HG03159 (cell line): Measurements from ENCODE around the gene FMNL2.

Source experiments
- ATAC-seq: cut with Tn5 transposase; IDR thresholded peaks from one replicate; pipeline ENCODE4 v1.9.1; 2021; ENCODE audit warnings: mild to moderate bottlenecking, moderate library complexity; ENCODE audit not compliant: unreplicated experiment

Gene FMNL2

GRCh38 chr2:152421521-152422370 lies 86.8 kb downstream of the FMNL2 start:
- ATAC-seq, result peak; percentile 79

DNA sequence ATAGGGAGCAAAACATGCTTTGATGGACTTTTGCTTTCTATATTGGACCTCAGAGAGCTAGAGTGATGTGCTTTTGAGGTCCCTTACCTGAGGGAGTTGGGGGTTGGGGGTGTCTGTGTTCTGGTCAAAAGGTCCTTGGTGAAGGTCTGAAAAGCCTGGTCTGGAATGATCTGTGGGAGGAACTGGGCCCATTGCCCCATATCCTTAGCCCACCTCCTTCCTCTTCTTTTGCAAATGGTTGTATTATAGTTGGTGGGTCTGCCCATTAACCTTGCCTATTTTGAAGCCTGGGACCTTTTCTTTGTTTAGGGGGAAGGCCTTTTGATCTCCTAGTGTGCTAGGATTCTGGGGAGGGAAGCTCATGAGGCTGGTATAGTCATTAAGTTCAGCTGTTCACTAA lies 88.7 kb downstream of the FMNL2 start:
- no peak for ATAC-seq

DNA sequence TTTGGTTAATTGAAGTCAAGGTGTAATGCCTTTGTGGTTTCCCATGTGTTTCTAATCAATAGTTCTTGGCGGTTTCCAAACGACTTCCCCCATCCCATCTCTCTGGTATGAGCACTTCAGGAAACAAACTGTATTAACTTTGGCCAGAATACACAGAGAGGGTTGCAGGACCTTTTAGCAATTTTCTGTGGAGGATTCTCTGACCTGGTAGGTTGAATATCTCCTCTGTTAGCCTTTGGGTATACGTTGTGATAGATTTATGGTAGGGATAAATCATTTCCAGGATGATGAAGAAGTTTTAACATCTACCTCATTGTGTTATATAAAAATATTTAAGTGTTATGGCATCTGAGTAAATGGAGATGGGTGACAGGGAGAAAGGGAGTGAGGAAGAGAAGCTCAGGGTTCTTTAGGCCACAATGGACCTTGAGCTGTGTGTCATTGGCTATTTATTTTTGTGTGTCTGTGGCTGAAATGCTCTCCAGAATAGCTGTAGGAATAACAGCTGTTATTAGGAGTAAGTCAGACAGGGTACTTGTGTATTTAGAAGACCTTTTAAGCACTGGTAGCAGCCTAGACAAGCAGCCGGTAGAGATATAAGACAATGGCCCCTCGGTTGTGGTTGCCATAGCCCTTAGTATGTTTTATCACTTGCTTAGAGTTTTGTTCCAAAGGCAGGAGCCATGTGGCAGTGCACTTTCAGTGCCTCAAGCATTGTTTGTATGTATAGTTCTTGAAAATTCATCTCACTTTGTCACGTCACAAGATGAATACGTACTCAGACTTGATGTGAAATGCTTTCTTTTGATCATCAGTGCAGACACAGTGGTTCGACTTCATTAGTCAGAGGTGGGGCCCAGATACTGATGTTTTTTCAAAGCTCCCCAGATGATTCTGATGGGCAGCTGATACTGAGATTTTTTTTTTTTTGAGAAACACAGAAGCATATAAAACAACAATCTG lies 91.1 kb downstream of the FMNL2 start:
- no peak for ATAC-seq

- ATAC-seq, result no peak
Observed at GRCh38 chr2:152426801-152427200, 91.8 kb downstream of the FMNL2 start.

DNA sequence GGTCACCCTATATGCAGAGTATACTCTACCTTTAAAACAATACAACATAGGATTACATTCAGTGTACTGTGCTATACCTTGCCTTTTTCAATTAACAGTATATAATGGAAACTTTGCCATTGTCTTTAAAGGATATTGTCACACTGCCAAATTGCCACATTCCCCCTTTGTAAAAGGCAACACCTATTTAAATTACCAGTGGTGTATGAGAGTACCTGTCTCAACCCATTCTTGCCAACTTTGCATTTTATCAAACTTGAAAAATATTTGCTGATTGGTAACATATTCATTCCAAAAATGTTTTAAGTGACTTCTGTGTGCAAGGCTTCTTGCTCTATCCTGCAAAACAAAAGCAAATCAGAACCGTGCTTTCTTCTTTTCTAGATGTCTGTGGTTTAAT lies 92.9 kb downstream of the FMNL2 start:
- no peak for ATAC-seq

GRCh38 chr2:152428800-152429582 lies 94.0 kb downstream of the FMNL2 start:
- no peak for ATAC-seq

DNA sequence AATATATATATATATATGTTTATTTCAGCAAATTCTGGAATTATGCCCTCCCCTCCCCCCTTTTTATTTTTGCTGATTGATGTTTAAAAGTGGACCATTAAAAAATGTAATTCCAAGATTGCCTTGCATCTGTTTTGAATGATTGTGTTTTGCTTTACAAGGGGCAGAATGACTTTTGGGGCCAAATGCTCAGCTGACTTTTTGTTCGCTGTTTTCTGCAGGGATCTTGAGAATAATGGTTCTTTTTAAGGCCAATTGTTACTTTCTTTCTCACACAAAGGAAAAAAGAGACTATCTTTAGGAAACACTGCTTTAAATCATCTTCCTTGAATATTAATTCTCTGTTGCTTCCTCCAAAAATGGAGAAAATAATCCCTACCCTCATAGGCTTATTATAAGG lies 95.9 kb downstream of the FMNL2 start:
- no peak for ATAC-seq

DNA sequence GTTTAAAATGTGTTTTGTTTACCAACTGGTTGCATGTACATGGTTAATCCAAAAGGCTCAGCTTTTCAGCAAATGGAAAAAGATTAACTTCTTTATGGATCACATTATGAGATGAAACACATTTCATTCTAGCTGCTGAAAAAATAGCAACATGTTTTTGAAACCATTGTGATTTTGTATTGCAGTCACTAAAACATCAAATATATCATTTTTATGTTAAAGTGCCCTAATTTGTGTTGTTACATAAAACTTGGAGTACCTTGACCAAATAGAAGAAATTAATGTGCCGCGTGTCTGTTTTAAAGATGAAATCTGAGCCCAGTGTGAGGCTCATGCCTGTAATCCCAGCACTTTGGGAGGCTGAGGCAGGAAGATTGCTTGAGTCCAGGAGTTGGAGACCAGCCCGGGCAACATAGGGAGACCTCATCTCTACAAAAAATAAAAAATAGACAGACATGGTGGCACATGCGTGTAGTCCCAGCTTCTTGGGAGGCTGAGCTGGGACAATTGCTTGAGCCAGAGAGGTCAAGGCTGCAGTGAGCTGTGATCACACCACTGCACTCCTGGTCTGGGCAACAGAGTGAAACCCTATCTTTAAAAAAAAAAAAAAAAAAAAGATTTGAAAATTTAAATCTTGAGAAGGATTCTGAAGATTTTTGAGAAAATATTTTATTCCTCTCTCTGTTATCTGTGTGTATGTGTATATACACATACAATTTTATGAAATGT lies 96.6 kb downstream of the FMNL2 start:
- ATAC-seq, result no peak

DNA sequence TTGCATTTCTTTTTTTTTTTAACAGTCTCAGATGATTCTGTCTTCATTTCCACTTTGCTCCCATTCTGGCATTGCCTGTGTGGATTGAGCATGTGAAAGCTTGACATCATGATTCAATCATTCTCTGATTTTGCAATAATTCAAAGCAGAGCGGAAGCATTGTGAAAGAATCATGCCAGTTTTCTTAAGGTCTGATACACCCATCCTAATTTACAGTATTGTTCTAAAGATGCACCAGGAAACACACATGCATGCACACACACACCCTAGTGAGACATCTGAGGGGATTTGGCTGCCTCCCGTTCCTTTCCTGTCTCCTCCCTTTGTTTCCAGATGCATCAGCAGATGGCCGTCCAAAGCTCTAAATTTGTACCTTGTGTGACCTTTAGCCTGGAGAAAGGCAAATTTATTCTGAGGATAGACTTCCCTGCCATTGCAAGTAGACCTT lies 97.3 kb downstream of the FMNL2 start:
- no peak for ATAC-seq

- ATAC-seq, result no peak
Observed at GRCh38 chr2:152432765-152433164, 97.8 kb downstream of the FMNL2 start.

DNA sequence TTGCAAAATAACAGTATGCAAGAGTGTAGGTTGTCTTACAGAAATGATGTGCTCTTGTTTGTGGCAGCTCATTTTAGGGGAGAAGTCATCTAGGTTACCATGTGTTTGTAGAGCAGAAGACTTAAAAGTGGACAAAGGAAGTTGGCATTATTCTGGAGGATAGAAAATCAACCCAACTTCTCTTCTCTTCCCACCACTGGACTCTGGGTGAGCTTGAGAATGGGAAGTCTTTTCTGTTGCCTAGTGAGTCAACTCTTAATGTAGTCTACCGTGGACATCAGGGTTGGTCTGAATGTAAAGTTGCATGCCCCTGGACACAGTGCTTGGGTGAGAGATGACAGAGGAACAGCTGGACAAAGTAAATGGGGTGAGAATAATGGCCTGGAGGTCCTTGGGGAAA lies 98.3 kb downstream of the FMNL2 start:
- no peak for ATAC-seq

DNA sequence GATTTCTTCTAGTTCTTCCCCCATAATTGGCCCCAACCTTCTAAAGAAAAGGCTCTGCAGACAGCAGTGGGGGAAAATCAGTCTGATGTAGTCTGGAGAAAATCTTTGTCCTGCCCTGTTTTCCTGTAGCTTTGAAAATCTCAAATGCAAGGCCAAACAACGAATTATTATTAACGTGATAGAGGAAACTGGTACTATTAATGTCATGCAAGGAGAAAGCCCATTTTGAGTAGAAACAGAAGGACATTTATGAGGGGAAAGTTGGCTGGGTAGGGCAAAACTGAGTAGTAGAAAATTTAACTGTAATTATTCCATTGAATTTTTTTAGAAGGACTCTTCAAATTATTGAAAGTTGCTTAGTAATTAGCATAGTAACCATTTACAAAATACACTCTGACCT lies 98.8 kb downstream of the FMNL2 start:
- no peak for ATAC-seq

DNA sequence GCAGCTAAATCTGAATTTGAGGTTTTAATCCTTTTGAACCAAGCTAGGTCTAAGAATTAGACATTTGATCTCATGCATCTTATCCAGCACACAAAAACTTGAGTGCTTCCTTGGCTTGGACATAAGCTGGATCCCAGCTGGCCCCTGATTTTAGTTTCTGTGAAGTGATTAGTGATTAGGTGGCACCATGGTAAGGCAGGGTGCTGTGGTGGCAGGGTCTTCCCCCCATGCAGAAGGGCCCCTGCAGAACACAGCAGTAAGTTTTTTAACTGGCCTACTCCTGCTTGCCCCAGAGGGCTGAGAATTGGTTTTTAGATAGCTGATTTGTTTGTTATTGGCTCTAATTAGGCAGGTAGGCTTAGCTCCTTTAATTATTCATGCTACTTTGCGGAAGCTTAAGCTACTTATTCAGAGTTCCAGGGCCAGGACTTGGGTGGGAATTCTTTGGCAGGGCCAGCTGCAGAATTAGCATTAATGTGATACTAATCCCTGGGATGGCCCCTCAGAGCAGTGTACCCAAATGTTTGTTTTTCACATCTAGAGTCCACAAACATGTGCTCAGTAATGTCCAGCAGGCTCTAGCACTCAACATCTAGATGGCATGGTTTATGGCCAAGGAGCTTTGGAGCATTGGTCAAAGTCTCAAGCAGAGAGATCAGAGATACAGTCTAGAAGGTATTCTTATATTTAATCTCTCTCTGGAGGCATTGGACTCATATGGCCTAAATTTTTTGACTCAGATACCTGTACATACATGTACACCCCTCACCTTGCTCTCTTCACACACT lies 99.6 kb downstream of the FMNL2 start:
- no peak for ATAC-seq

DNA sequence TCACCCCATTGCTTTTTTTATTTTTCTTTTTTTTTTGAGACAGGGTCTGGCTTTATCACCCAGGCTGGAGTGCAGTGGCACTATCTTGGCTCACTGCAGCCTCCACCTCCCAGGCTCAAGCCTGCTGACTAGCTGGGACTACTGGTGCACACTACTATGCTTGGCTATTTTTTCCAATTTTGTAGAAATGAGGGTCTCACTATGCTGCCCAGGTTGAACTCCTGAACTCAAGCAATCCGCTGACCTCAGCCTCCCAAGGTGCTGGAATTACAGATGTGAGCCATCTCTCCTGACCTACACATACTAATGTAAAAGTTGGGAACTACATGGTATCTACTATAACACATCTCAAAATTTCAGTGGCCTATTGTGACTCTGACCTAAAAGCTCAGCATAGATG lies 101.2 kb downstream of the FMNL2 start:
- ATAC-seq, result no peak

DNA sequence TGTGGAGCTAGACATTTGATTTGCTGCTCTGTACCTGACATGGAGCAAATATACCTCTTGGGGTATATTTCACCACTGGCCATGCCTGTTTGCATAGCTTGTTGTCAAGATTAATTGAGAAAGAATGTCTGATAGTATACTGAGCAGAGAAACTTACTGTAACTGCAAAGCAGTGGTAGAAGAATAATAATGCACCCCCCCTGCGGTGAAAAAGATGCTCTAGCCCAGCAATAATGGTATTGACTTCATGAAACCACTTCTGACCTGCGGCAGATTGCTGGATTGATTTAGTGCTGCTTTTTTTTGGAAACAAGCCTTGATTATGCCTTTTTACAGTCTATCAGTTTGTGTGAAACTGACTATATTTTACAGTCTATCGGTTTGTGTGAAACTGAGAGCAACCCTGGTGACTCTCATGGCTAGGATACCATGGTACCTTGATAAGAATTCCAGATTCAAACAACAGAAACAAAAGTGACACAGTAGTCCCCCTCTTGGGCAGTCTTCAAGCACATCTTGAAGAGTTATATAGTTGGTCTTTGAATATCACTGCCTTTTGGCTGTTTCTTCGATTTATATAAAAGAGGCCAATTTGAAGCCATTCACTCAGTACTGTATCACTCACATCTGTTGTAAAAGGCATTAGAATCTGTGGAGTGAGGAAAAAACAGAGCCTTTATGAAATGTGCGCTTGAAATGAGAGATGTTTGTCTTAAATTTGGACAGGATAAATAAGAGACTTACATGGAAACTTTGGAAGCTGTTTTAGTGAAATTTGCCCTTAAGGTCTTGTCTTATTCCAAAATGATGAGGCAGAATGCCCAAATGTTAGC lies 102.5 kb downstream of the FMNL2 start:
- ATAC-seq, result no peak

DNA sequence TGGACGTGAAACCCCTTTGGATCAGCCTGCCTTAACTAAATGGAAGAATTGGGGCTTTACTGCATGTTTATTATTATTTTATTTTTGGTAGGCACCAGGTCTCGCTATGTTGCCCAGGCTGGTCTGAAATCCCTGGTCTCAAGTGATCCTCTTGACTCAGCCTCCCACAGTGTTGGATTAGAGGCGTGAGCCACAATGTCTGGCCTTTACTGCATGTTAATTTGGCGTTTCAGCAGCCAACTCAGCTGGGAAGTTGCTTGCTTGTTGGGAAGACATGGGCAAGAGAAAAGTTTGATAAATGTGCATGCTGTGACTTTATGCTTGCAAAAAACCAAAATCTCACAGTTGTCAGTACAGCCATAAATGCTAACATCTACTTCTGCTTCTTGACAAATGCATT lies 105.1 kb downstream of the FMNL2 start:
- no peak for ATAC-seq

GRCh38 chr2:152440460-152440859 lies 105.5 kb downstream of the FMNL2 start:
- ATAC-seq, result no peak

DNA sequence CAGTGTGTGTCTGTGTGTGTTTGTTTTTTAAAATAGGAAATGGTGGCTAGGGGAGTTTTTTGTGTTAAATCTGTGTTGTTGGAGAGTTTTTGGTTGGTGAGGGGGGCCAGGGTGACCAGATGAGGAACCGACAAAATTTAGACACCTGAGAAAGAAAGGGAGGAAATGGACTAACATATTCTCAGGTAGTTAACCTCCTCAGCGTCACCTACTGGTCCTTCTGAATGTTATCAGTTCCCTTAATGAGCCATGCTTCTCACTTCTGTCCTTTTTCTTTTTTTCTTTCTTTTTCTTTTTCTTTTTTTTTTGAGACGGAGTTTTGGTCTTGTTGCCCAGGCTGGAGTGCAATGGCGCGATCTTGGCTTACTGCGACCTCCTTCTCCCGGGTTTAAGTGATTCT lies 107.0 kb downstream of the FMNL2 start:
- ATAC-seq, result no peak

GRCh38 chr2:152443771-152444170 lies 108.8 kb downstream of the FMNL2 start:
- ATAC-seq, result no peak
